Hindlimb muscle (tissue), 1 donor: Measurements from ENCODE around the gene GRHL3. TPM values are rescaled to one million over a fixed set of nuclear protein-coding genes. Genes with fewer than 3 reads are reported as not detected.
A peak's percentile ranks its signal among the peaks of the same experiment; 100 is the strongest.

Experiments
- DNase-seq: peaks from one replicate; pipeline ENCODE4 v3.0.0-alpha.2; 2013
- polyA plus RNA-seq: library from polyadenylated mRNA; unstranded; fragments of 120-200 nt; gene quantifications from one replicate; pipeline ENCODE4 v1.2.1, GENCODE V29; 2013; ENCODE audit not compliant: insufficient read length

Gene GRHL3
- polyA plus RNA-seq, 1 donor: 0.68 TPM

DNA sequence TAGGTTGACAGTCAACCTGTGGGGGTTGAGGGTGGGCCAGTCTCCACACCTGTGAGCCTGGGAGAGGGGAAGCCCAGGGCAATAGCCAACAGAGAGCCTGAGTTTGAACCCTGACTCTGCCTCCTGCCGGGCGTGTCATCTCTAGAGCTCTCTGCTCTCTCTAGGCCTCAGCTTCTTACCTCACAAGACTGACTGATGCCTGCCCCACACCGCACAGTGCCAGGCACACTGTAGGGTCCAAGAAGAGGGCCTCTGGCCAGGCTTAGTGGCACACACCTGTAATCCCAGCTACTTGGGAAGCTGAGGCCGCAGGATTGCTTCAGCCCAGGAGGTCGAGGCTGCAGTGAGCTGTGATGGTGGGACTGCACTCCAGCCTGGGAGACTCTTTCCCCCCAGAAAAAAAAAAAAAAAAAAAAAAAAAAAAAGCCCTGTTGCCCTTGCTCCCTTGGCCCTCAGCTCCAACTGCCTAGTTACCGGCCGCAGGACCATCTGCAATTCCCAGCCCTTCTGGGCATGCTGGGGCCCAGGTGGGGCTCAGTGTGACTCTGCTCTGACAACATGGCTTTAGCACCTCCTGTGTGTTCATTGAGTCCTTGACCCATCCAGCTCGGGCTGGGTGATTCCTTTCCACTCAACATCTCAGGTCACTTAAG is 25.1 kb downstream of the GRHL3 start:
- no peak for DNase-seq

- no peak for DNase-seq
These were observed 26.2 kb downstream of the GRHL3 start for GRCh38 chr1:24345334-24345733.

DNA sequence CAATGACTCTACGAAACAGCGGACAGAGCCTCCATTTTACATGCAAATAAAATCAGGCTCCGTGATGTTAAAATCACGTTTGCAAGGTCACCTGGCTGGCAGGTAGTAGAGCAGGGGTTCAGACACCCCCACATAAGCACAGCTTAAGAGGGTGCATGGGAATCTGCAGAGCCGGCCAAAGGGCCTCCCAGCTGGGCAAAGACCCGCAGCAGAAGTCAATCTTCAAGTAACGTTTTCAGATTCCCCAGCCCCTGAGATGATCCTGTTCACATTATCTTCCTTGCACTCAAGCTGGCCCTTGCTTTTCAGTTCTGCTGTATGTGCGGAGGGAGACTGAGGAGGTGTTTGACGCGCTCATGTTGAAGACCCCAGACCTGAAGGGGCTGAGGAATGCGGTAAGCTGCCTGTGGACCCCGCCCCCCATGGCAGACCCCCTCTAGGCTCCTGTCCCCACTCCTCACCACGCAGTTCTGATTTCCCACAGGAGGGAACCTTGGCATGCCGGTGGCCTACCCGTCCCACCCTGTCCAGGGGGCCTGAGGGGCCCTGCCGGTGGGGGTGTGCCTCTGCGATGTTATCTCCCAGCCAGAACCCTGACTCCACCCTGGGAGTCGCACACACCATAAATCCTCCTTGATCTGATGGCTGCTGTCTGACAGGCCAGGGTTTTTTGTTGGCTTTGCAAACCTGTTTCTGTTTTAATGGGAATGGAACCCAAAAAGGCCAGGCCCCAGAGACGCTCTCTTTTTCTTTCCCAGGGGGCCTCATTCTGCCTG is 28.2 kb downstream of the GRHL3 start:
- DNase-seq: no peak

DNA sequence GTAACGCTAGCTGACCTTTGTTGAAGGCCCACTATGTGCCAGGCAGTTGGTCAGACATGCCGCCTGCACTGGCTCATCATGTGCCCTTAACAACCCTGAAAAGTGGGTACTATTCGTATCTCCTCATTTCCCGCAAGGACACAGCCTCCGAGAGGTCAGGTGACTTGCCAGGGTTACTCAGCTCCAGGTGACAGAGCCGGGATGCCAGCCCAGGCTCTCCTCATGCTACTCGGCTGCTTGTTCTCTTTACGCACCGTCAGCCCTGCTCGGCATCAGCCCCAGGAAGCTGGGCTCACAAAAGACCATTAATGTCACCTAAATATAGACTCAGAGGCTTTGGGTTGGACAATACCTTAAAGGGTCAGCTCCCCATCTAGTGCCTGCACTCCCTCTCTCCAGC is 29.0 kb downstream of the GRHL3 start:
- DNase-seq: no peak

GRCh38 chr1:24349891-24350290 is 30.7 kb downstream of the GRHL3 start:
- DNase-seq: no peak

DNA sequence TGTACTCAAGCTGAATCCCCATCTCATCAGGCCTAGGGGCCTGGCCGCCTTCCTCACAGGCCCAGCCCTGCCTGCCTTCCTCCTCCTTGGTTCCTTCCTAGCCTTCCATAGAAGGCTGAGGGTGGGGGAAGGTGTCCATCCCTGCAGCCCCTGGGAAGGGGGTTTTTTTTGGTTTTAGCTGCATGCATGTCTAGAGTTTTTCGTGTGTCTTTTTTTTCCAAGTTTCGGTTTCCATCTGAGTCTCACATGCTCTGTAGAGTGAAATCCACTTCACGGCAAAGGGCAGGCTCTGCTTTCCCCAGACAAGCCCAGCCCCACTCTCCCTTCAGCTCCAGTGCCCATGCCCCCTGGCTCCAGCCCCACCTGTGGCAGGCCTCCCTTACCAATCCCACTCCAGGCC is 32.1 kb downstream of the GRHL3 start:
- DNase-seq: no peak

DNA sequence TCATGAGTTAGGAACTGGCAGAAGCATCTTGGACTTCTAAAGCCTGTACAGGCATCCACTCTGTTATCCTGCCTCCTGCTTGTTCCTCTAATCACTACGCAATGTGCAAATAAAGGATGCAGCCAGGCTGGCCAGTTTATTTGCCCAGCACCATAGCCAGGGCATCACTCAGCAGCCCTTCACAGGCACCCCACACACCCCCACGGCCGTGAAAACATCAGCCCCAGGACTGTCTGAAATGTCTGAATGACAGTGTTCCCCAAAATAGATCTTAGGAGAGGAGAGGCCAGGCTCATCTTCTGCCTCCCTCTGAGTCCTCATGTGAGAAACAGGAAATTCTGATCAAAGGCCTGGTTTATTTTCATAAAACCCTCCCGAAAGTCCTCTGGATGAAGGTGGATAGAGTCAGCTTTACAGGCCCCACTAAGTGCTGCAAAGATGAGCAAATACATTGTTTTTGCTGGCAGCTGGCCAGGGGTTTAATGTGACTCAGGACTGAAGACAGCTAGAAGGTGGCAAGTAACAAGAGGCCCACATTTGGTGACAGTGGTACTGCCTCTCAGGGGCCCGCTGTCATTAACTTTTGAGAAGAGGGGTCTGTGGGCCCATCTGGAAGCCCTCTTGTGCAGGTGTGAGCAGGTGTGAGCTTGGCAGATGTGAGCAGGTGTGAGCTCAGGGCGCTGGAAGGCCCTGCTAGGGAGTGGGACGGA is 32.9 kb downstream of the GRHL3 start:
- no peak for DNase-seq

DNA sequence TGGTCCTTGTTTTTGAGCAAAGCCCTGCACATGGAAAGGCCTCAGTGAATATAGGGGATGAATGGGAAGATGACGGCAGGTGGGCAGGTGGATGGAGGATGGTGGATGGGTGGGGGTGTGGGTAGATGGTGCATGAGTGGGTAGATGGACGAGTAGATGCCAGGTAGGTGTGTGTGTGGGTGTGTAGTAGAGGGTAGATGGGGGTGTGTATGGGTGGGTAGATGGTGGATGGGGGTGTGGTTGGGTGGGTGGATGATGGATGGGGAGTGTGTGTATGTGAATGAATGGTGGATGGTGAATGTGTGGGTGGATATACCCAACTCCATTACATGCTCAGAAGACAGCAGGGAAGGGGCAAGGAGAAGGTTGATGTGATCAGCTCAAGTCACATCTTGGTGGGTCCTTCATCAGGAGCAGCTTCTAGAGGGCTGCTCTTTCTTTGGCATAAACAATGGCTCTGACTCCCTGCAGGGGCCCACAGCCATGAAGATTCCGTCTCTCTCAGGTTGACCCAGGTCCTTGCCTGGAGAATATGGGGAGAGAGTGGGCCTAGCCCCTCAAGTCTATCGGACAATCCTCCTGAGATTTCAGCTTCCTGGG is 34.2 kb downstream of the GRHL3 start:
- DNase-seq: no peak

- DNase-seq: no peak
These were observed 36.3 kb downstream of the GRHL3 start for GRCh38 chr1:24355466-24355865.

- no peak for DNase-seq
These were observed 37.9 kb downstream of the GRHL3 start for GRCh38 chr1:24357038-24357437.

DNA sequence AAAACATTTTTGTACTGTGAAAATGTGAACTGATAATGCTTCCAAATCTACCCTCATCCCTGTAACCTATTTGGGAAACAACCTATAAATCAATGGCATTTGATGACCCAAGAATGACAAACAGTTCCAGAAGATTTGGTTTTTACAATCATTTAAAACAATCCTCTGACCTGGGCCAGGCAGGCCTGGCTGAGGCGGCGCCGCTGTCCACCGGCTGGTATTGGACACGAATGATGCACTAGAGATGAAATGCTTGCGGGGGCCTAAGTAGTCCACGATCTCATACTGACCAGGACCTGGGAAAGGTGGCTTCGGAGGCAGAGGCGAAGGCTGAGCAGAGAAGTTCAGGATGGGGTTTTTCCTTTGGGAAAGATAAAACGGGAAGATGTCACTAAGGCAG is 41.5 kb downstream of the GRHL3 start:
- DNase-seq: no peak

DNA sequence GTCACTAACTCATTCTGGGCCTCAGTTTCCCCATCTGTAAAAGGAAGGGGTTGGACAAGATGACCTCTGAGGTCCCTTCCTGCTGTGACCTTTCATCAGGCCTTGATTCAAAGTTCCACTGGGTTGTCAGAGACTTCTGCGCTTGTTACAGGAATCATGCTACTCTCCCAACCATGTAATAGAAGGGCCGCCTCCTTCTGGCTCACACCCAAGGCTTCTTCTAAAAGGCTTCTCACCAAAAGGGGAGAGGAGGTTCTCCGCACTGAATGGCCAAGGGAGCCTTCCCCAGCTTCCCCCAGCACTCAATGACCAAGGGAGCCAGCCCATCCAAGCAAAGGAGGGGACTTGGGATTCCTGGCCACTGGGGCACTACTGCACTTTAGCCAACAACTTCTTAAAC is 42.7 kb downstream of the GRHL3 start:
- DNase-seq: no peak

DNA sequence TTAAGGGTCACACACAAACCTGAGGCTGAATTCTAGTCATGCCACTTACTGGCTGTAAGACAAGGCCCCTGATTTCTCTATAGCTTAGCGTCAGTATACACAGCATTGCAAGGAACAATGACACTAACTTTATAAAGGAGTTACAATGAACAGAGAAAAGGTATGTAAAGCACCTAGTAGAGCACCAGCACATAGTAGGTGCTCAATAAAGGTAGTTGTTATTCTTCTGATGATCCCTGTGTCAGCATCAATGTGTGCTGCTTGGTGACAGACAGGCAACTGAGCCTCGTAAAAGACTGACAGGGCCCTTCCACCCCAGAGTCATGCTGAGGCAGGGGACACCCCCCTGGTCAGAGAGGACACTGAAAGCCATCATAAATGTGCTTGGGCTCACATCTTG is 43.2 kb downstream of the GRHL3 start:
- no peak for DNase-seq

DNA sequence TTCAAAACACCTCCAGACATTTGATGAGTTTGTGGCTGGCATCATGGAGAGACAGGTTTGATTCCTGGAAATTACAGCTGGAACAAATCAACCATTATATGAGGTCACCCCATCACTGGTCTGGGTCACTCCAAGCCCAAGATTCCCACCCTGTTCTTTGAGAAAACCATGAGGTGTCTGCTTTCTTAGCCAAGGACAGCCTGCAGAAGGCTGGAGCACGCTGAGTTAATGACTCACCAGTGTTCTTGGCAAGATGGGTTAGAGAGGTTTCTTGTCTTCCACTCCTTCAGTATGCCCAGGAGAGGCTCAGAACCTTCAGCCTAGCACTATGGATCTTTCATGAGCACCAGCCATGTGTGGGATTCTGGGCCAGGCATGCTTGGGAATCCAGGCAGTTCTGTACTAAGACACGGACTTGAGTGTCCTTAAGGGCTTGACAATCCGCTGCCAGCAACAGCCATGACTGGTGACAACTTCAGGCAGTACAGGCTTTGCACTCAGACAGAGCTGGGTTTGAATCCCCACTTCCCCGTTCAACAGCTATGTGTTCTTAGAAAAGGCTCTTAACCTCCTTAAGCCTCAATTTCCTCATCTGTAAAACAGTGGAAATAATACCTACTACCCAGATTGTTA is 43.9 kb downstream of the GRHL3 start:
- DNase-seq: no peak

DNA sequence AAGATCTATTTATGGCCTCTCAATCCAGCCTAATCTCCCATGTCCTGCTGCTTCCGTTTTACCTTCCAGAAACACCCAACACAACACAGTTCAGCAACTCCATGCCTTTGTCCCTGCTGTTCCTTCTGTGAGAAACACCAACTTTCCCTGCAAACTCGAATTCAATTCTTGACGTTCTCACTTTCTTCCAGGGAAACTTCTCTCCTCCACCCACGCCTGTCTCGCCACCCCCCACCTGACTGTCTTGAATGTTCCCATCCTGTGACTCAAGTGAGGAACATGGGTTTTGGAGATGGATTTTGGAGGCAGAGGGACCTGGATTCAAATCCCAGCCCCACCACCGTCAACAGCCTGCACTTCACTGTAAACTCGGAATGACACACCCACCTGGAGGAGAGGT is 44.8 kb downstream of the GRHL3 start:
- no peak for DNase-seq

DNA sequence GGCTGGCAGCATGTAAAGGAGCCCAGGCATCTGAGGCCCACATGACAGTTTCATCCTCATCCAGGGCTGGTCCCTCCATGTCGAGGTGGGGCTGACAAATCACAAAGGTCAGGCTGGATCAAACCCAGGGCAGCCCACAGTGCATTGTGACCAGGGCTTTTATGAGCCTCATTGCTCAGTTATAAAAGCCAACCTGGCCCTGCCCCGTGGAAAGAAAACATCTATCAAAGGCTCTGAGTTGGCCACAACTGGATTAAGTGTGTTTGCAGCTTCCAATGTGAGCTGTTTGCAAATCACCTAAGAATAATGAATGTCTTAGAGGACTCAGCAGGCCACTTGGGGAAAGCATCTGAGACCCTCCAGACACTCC is 45.4 kb downstream of the GRHL3 start:
- DNase-seq: no peak

DNA sequence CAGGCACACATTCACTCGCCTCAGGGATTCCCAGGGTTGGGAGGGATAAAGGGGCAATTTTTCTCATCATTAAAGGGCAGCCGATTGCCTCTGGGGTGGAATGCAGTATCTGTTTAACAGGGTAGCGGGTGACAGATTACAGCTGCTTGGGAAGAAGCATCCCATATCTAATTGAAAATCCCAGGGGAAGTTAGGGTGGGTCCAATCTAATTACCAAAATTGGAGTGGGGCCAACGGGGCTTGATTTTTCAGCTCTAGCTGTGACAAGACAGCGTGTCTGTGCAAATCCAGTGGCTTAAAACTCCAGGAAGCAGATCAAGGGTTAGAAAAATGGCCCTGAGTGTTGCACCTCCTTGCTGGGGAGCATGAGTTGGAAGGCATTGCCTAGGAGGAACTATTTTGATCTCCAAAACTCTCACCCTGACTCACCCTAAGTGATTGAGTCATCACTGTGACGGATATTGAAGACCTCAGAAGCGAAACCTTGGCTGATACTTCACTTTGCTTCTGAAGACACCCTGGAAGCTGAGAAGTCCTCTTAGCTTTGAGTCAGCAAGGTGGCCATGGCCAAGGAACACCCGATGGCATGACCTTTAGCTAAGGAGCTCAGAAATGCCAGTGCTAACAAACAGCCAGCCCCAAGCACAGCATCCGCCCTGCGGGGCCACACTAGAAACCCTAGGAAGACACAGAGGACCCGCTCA is 46.0 kb downstream of the GRHL3 start:
- DNase-seq: peak; percentile 9

GRCh38 chr1:24366707-24367106 is 47.5 kb downstream of the GRHL3 start:
- no peak for DNase-seq

- DNase-seq: no peak
These were observed 50.0 kb downstream of the GRHL3 start for GRCh38 chr1:24369199-24369598.

DNA sequence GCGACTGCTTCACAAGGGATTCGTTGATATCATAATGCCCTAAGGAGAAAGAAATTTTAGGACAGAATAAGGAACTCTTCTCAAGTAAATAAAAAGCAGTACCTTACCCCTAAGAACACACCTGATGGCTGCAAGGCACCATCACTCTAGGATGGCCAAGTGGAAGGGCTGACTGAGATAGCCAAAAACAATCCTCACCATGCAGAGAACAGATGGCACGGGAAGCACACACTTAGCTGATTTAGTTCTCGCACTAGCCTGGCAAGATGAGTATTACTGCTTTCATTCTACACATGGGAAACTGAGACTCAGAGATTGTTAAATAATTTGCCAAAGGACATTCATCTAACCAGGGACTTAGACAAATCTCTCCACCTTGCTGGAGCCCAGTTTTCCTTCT is 50.6 kb downstream of the GRHL3 start:
- no peak for DNase-seq

GRCh38 chr1:24373044-24373443 is 53.9 kb downstream of the GRHL3 start:
- DNase-seq: no peak

DNA sequence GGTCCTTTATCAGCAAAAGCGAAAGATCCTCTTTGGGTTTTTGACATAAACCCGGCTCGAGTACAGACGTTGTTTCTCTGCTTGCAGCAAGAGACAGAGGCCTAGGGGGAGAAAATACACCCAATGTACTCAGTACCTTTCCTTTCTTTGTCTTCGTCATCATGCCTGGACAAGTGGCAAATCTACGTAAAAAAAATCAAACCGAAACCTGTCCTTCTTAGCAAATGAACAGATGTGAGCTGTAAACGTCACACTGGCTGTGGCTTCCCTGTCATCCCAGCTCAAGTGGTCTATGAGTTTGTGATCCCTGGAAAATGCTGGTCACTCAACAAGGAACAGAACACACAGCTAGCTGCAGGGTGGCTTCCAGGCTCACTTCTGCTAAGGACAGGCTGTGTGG is 54.6 kb downstream of the GRHL3 start:
- DNase-seq: no peak
